Caki2 (cell line): ENCODE measurements around the gene ARID1B. TPM values are rescaled to one million over a fixed set of nuclear protein-coding genes. Genes with fewer than 3 reads are reported as not detected.

Experiments
- DNase-seq: peaks from one replicate; pipeline ENCODE4 v3.0.0-alpha.2; 2015; ENCODE audit warnings: low read depth
- in situ Hi-C: cut with HindIII; loops from 2 replicates; pipeline ENCODE4 v1.10.0; 2016; ENCODE audit warnings: low sequenced_read_pairs, low pct_unique_long_range_greater_than_20kb, mixed read lengths
- total RNA-seq: library from RNA; depleted of rRNA; stranded (reverse); fragments of >200 nt; shearing (Covaris generic); gene quantifications from 2 replicates; pipeline ENCODE4 v1.2.3, GENCODE V29; 2014; ENCODE audit warnings: low replicate concordance

Gene ARID1B
- total RNA-seq, 1 experiment from 2014 or later, result 6.9 TPM

DNA sequence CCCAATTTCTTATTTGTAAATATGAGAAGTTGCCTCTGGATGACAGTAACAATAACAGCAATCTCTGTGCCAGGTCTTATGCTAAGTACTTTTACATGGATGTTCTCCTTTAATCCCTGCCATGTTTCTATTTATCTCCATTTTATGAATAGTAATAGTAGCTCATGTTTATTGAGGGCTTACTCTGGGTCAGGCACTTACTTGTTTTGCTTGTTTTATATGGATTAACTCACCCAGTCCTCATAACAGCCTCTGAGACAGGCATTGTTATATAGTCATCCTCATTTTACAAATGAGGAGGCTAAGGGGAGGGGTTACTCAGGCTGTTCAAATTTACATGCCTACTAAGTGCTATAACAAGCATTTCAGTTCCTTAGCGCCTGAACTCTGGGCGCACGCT lies 64.3 kb downstream of the ARID1B start:
- in situ Hi-C loops, result no loop called here
- no peak for DNase-seq

DNA sequence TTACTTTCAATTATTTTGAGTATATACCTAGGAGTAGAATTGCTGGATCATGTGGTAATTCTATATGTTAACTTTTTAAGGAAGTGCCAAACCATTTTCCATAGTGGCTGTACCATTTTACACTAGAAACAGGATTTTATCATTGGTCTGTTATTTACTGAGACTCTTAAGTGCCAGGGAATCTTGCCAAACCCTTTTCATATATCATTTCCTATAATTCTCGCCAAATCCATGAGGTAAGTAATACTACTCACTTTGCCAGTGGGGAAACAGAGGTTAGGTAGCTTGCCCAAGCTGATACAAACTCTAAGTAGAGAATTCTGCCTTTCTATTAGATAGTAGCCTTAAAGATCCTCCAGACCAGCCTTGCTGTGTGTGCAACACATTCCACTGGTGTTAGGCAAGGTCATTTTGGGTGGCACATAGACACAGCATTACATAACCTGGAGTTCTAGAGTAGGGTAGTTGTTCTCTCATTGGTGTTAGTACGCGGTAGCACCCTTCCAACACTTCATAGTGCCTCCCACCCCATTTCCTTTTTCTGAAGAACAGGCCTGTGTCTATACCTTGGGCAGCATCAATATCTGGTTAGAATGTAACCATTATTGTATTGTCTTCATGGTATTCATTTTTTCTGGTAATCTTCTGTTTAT lies 65.5 kb downstream of the ARID1B start:
- in situ Hi-C loops, result no loop called here
- DNase-seq, result no peak

DNA sequence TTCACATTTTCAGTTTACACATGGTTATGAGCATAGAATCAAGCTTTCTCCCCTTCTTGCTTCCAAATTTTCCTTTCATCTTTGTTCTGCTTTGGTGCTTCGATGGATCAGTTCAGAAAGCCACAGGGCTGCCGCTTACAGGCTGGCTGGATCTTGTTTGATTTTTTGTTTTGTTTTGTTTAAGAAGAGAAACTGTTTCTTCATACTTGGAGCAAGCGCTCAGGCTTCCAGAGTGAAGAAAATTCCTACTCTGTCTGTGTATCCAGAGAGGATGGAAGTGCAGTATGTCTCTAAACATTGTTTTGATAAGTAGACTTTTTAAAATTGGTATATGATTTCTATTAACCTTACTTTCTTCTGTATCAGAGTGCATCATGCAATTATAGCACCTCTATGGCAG lies 66.9 kb downstream of the ARID1B start:
- in situ Hi-C loops, result no loop called here
- DNase-seq, result no peak

GRCh38 chr6:156845454-156846155 lies 68.4 kb downstream of the ARID1B start:
- in situ Hi-C loops, result no loop called here

DNA sequence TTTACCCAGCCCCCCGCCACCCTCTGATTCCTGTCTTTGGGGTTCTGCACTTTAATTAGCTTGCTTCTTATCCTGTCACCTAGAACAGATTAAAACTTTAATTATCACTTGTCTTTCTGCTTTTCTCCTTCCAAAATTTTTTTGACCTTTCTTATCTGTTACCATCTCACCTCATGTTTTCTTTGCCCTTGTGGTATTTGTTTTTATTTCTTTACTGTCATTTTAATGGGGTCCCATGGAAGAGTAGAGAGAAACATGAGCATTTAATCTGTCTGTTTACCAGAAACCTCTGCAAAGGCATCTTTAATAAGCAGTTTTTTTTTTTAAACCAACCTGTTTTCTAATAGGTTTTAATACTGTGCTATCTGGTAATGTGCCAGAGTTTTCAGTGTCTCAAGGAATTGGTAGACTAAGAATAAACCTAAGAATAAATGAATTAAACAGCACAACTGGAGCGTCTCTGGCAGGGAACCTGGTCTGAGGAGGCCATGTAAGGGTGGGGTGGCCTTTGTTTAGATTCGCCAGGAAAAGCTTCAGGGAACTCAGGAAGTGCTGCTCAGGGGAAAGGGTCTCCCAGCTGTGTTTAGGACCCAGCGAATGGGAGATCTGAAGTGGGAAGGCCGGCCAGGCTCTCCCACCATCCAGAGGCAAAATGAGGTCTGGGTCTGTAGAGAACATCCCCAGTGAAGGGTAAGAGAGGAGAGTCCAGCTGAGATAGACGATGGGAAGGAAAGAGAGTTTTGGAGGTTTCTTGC lies 69.8 kb downstream of the ARID1B start:
- in situ Hi-C loops, result no loop called here
- DNase-seq, result no peak

More at GRCh38 chr6:156845454-156846155, 68.4 kb downstream of the ARID1B start:
- DNase-seq, result no peak

DNA sequence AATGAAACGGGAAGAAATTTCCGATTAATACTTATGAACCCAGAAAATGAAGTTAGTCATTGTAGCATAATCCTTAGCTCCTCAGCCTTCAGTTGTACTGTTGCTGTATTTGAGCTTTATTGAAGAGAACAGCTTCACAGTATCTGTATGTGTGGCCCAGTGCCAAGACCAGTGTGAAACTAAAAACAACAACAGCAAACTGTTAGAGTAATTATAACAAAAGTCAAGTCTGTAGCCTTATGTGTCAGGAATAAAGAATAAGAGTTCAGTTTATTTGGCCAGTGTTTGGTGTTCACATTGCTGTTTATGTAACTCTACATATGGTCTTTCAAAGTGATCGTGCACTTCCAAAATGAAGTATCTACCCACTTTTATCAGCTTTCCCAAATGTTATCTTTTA lies 70.9 kb downstream of the ARID1B start:
- no peak for DNase-seq
- in situ Hi-C loops, result no loop called here

- no peak for DNase-seq
- in situ Hi-C loops, result no loop called here
These were observed 71.4 kb downstream of the ARID1B start for GRCh38 chr6:156848533-156848932.

DNA sequence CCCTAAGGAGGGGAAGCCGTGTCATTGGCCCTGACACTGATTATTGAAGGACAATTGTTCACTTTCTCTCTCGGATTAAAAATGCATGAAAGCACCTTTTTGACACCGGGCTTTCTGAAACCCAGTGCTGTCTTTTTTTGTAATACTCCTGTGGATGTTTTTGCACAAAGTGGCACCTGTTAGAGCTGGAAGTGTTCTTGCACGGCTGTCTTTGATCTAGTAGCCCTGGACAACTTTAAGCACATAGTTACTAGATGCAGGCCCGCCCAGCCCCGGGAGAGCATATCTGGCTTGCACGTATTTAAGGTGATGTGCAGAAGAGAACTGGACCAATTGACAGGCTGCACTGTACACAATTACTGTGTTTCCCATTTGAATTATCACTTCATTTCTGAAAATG lies 72.6 kb downstream of the ARID1B start:
- in situ Hi-C loops, result no loop called here
- DNase-seq, result no peak

DNA sequence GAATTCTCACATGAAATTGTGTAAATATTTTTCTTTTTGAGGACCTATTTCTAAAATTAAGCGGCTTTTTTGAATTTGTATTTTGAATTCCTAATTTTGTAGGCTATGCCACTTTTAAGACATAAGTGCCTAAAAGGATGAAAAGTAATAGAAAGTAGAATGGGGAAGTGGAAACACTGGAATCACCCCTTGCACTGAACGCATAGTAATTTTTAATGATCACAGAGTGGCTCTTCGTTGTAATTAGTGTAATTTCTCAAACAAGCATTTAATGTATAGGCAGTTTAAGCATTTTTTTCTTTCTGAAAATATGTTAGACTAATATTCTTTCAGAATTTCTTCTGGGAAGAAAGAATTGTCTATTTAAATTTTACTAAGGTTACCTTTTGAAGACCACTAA lies 73.2 kb downstream of the ARID1B start:
- DNase-seq, result no peak
- in situ Hi-C loops, result no loop called here

- DNase-seq, result no peak
- in situ Hi-C loops, result no loop called here
These were observed 74.3 kb downstream of the ARID1B start for GRCh38 chr6:156851454-156851921.

- in situ Hi-C loops, result no loop called here
These were observed 75.1 kb downstream of the ARID1B start for GRCh38 chr6:156852147-156852857.

DNA sequence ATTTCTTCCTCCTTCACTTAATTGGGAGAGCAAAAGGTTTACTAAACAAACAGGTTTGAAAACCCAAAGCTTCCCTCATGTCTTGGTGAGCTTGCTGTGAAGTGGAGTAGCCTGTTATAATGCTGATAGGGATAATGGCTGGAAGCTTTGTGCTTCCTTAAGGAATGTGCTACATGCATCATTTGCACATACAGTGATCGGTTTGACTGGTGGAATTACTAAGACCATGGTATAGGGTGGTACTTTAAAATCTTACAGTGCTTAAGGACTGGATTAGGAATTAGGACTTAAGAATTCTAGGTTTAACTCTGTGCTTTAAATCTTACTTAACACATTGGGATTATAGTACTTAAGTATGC lies 75.7 kb downstream of the ARID1B start:
- in situ Hi-C loops, result no loop called here
- DNase-seq, result no peak

More at GRCh38 chr6:156852147-156852857, 75.1 kb downstream of the ARID1B start:
- no peak for DNase-seq

- in situ Hi-C loops, result no loop called here
- no peak for DNase-seq
These were observed 76.6 kb downstream of the ARID1B start for GRCh38 chr6:156853733-156854132.

GRCh38 chr6:156854466-156855161 lies 77.4 kb downstream of the ARID1B start:
- in situ Hi-C loops, result no loop called here

GRCh38 chr6:156857573-156857972 lies 80.4 kb downstream of the ARID1B start:
- in situ Hi-C loops, result no loop called here
- no peak for DNase-seq

More at GRCh38 chr6:156854466-156855161, 77.4 kb downstream of the ARID1B start:
- DNase-seq, result no peak

DNA sequence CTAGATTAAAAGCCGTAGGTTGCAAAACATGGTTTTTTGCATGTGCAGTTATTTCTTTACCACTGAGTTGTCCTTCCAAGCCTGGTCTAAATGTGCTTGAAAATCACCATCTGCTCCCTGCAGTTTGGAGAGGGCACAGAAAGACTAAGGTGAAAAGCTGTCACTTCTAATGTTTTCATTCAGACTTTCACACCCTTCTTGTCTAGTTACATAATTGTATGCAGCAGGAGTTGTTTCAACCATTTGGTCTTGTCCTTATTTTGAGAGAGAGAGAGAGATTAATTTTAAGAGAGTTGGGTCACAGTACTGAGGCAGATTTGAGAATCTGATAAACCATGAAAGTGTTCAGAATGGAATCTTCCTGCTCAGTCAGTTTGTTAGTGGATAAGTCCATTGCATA lies 82.5 kb downstream of the ARID1B start:
- in situ Hi-C loops, result no loop called here
- no peak for DNase-seq

GRCh38 chr6:156862711-156863110 lies 85.5 kb downstream of the ARID1B start:
- in situ Hi-C loops, result no loop called here
- no peak for DNase-seq

- no peak for DNase-seq
- in situ Hi-C loops, result no loop called here
These were observed 86.3 kb downstream of the ARID1B start for GRCh38 chr6:156863504-156863903.
